AG09319 (cell line): Measurements from ENCODE around the gene PHACTR3.

Experiments
- DNase-seq: peaks from one replicate; pipeline ENCODE4 v3.0.0-alpha.2; 2010; ENCODE audit warnings: low read depth; ENCODE audit errors: extremely low read depth
- CTCF ChIP-seq: IDR thresholded peaks from 2 replicates; pipeline ENCODE4 v1.5.1; 2011; ENCODE audit warnings: low read depth, mild to moderate bottlenecking, inconsistent platforms, low read length, moderate library complexity

Gene PHACTR3

GRCh38 chr20:59802471-59803221, 198.3 kb downstream of the PHACTR3 start:
- TF ChIP-seq CTCF = no peak
- DNase-seq = no peak

- TF ChIP-seq CTCF = no peak
- no peak for DNase-seq
These were observed 200.0 kb downstream of the PHACTR3 start for GRCh38 chr20:59804347-59804746.

GRCh38 chr20:59804871-59805665, 200.7 kb downstream of the PHACTR3 start:
- TF ChIP-seq CTCF = no peak
- DNase-seq = no peak

GRCh38 chr20:59805786-59806577, 201.6 kb downstream of the PHACTR3 start:
- TF ChIP-seq CTCF = no peak

GRCh38 chr20:59806578-59806975, 202.2 kb downstream of the PHACTR3 start:
- no peak for DNase-seq

More at GRCh38 chr20:59805786-59806577, 201.6 kb downstream of the PHACTR3 start:
- no peak for DNase-seq

More at GRCh38 chr20:59806578-59806975, 202.2 kb downstream of the PHACTR3 start:
- no peak for TF ChIP-seq CTCF
